HEK293 (cell line): ENCODE measurements around the gene FCHO2.
A peak's percentile ranks its signal among the peaks of the same experiment; 100 is the strongest.

Experiments
- GLI2 ChIP-seq: fragments of 450-650 bp; formaldehyde crosslinking; IDR thresholded peaks from 2 replicates; pipeline ENCODE4; 2017; ENCODE audit warnings: missing biosample characterization, missing genetic modification characterization, low read depth, borderline replicate concordance
- PRDM1 ChIP-seq: fragments of 450-650 bp; formaldehyde crosslinking; IDR thresholded peaks from 2 replicates; pipeline ENCODE4; 2016; ENCODE audit warnings: missing biosample characterization, missing genetic modification characterization
- ZBTB17 ChIP-seq: fragments of 450-650 bp; formaldehyde crosslinking; IDR thresholded peaks from 2 replicates; pipeline ENCODE4 v1.5.1; 2016; ENCODE audit warnings: missing biosample characterization, missing genetic modification characterization
- ZNF112 ChIP-seq: fragments of 450-650 bp; formaldehyde crosslinking; IDR thresholded peaks from 2 replicates; pipeline ENCODE4 v1.5.0; 2017; ENCODE audit warnings: missing biosample characterization, missing genetic modification characterization
- ZNF133 ChIP-seq: fragments of 450-650 bp; formaldehyde crosslinking; IDR thresholded peaks from 2 replicates; pipeline ENCODE4 v1.5.1; 2016; ENCODE audit warnings: missing biosample characterization, missing genetic modification characterization
- ZNF157 ChIP-seq: fragments of 450-650 bp; formaldehyde crosslinking; IDR thresholded peaks from 2 replicates; pipeline ENCODE4 v1.5.1; 2016; ENCODE audit warnings: missing biosample characterization, missing genetic modification characterization
- ZNF16 ChIP-seq: fragments of 450-650 bp; formaldehyde crosslinking; IDR thresholded peaks from 2 replicates; pipeline ENCODE4 v1.5.1; 2016; ENCODE audit warnings: low read depth, missing biosample characterization, missing genetic modification characterization
- ZNF174 ChIP-seq: fragments of 450-650 bp; formaldehyde crosslinking; IDR thresholded peaks from 2 replicates; pipeline ENCODE4 v1.5.0; 2017; ENCODE audit warnings: missing biosample characterization, mild to moderate bottlenecking, missing genetic modification characterization
- ZNF221 ChIP-seq: fragments of 450-650 bp; formaldehyde crosslinking; IDR thresholded peaks from 2 replicates; pipeline ENCODE4 v1.5.1; 2017; ENCODE audit warnings: missing biosample characterization, missing genetic modification characterization, borderline replicate concordance
- ZNF24 ChIP-seq: fragments of 450-650 bp; formaldehyde crosslinking; IDR thresholded peaks from 2 replicates; pipeline ENCODE4 v1.5.1; 2016; ENCODE audit warnings: missing biosample characterization, missing genetic modification characterization
- ZNF302 ChIP-seq: fragments of 450-650 bp; formaldehyde crosslinking; IDR thresholded peaks from 2 replicates; pipeline ENCODE4 v1.5.1; 2016; ENCODE audit warnings: missing biosample characterization, missing genetic modification characterization, low read depth
- ZNF335 ChIP-seq: fragments of 450-650 bp; formaldehyde crosslinking; conservative IDR thresholded peaks from 2 replicates; pipeline ENCODE4 v1.5.1; 2016; ENCODE audit warnings: missing biosample characterization, missing genetic modification characterization
- ZNF391 ChIP-seq: fragments of 450-650 bp; formaldehyde crosslinking; IDR thresholded peaks from 2 replicates; pipeline ENCODE4 v1.5.1; 2016; ENCODE audit warnings: low read depth, missing biosample characterization, missing genetic modification characterization, borderline replicate concordance
- ZNF394 ChIP-seq: fragments of 450-650 bp; formaldehyde crosslinking; IDR thresholded peaks from 2 replicates; pipeline ENCODE4 v1.5.1; 2016; ENCODE audit warnings: missing biosample characterization, missing genetic modification characterization, mild to moderate bottlenecking, moderate library complexity, borderline replicate concordance
- ZNF426 ChIP-seq: fragments of 450-650 bp; formaldehyde crosslinking; IDR thresholded peaks from 2 replicates; pipeline ENCODE4 v1.5.1; 2017; ENCODE audit warnings: missing biosample characterization, missing genetic modification characterization, mild to moderate bottlenecking, inconsistent platforms, moderate library complexity
- ZNF529 ChIP-seq: fragments of 450-650 bp; formaldehyde crosslinking; IDR thresholded peaks from 2 replicates; pipeline ENCODE4 v1.5.1; 2017; ENCODE audit warnings: missing genetic modification characterization, missing biosample characterization; ENCODE audit not compliant: insufficient replicate concordance
- ZNF530 ChIP-seq: fragments of 450-650 bp; formaldehyde crosslinking; IDR thresholded peaks from 2 replicates; pipeline ENCODE4 v1.5.1; 2016; ENCODE audit warnings: low read depth, missing biosample characterization, missing genetic modification characterization
- ZNF548 ChIP-seq: fragments of 450-650 bp; formaldehyde crosslinking; IDR thresholded peaks from 2 replicates; pipeline ENCODE4 v1.5.1; 2016; ENCODE audit warnings: missing biosample characterization, missing genetic modification characterization
- ZNF560 ChIP-seq: fragments of 450-650 bp; formaldehyde crosslinking; IDR thresholded peaks from 2 replicates; pipeline ENCODE4 v1.5.1; 2017; ENCODE audit warnings: missing biosample characterization, missing genetic modification characterization, borderline replicate concordance
- ZNF571 ChIP-seq: fragments of 450-650 bp; formaldehyde crosslinking; IDR thresholded peaks from 2 replicates; pipeline ENCODE4 v1.5.0; 2017; ENCODE audit warnings: missing biosample characterization, missing genetic modification characterization
- ZNF596 ChIP-seq: fragments of 450-650 bp; IDR thresholded peaks from 2 replicates; pipeline ENCODE4 v1.5.0; 2018; ENCODE audit warnings: missing biosample characterization, mild to moderate bottlenecking, missing genetic modification characterization, moderate library complexity
- ZNF624 ChIP-seq: fragments of 450-650 bp; formaldehyde crosslinking; IDR thresholded peaks from 2 replicates; pipeline ENCODE4 v1.5.1; 2017; ENCODE audit warnings: missing biosample characterization, missing genetic modification characterization
- ZNF629 ChIP-seq: fragments of 450-650 bp; formaldehyde crosslinking; IDR thresholded peaks from 2 replicates; pipeline ENCODE4 v1.5.1; 2017; ENCODE audit warnings: missing biosample characterization, missing genetic modification characterization
- ZNF707 ChIP-seq: fragments of 450-650 bp; formaldehyde crosslinking; IDR thresholded peaks from 2 replicates; pipeline ENCODE4 v1.5.1; 2016; ENCODE audit warnings: missing biosample characterization, missing genetic modification characterization
- ZNF768 ChIP-seq: fragments of 450-650 bp; formaldehyde crosslinking; IDR thresholded peaks from 2 replicates; pipeline ENCODE4 v1.5.1; 2018; ENCODE audit warnings: missing biosample characterization, mild to moderate bottlenecking, missing genetic modification characterization
- ZNF791 ChIP-seq: fragments of 450-650 bp; formaldehyde crosslinking; IDR thresholded peaks from 2 replicates; pipeline ENCODE4 v1.5.1; 2016; ENCODE audit warnings: missing biosample characterization, missing genetic modification characterization
- TF ChIP-seq, protein P1 (sequence below): fragments of 450-650 bp; formaldehyde crosslinking; IDR thresholded peaks from 2 replicates; pipeline ENCODE4 v1.5.1; 2016; ENCODE audit warnings: missing biosample characterization, missing genetic modification characterization
- TF ChIP-seq, protein P2 (sequence below): fragments of 450-650 bp; formaldehyde crosslinking; IDR thresholded peaks from 2 replicates; pipeline ENCODE4 v1.5.1; 2017; ENCODE audit warnings: missing biosample characterization, missing genetic modification characterization
- TF ChIP-seq, protein P3 (sequence below): fragments of 450-650 bp; formaldehyde crosslinking; IDR thresholded peaks from 2 replicates; pipeline ENCODE4 v1.5.1; 2016; ENCODE audit warnings: missing biosample characterization, missing genetic modification characterization, low read depth
- TF ChIP-seq, protein P4 (sequence below): fragments of 450-650 bp; formaldehyde crosslinking; IDR thresholded peaks from 2 replicates; pipeline ENCODE4 v1.5.1; 2016; ENCODE audit warnings: missing biosample characterization, missing genetic modification characterization
- TF ChIP-seq, protein P5 (sequence below): fragments of 450-650 bp; formaldehyde crosslinking; IDR thresholded peaks from 2 replicates; pipeline ENCODE4 v1.5.1; 2016; ENCODE audit warnings: missing biosample characterization, missing genetic modification characterization, low read depth
- TF ChIP-seq, protein P6 (sequence below): fragments of 450-650 bp; formaldehyde crosslinking; IDR thresholded peaks from 2 replicates; pipeline ENCODE4 v1.5.1; 2016; ENCODE audit warnings: missing biosample characterization, missing genetic modification characterization

FCHO2 gene

DNA sequence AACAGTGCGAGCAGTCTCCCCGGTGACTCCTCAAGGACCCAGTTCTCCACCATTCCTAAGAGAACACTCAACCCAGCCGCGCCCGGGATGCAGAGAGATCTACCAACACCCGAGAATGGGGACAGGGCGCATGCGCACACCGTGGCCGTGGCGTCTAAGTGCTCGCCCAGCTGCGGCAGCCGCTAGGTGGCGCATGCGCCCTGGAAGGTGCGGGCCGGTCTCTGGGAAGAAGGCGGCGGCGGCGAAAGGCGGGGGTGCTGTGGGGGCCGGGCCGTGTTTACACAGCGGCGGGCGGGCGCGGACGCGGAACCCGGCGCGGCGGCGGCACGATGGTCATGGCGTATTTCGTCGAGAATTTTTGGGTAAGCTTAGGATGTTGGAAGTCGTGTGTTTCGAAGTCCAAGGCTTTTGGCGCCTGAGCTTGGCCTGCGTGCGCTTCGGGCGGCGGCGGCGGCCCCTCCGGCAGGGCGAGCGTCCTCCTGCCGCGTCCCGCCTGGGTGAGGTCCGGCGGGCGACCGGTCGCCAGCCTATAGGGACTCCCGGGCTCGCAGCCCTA, at the start of gene FCHO2 (continued):
- TF ChIP-seq ZNF394 (tag by site-specific recombination) (no peak), ZNF707 (no peak), ZNF426 (tag by site-specific recombination) (no peak), ZNF571 (no peak), ZNF791 (tag by site-specific recombination) (no peak), ZNF133 (tag by site-specific recombination) (no peak), ZNF624 (tag by site-specific recombination) (no peak), ZNF157 (tag by site-specific recombination) (no peak), ZNF629 (tag by site-specific recombination) (peak; percentile 60), ZNF24 (tag by site-specific recombination) (no peak), ZNF16 (tag by site-specific recombination) (no peak), PRDM1 (tag by site-specific recombination) (no peak), GLI2 (tag by site-specific recombination) (no peak), ZNF560 (tag by site-specific recombination) (no peak), ZNF529 (no peak), ZNF335 (peak; percentile 78; the same call in 1 of the 2 replicates), ZNF174 (no peak), ZNF302 (tag by site-specific recombination) (no peak), ZNF548 (no peak), ZNF391 (tag by site-specific recombination) (no peak), ZNF768 (no peak), ZNF596 (0 out of 2 replicates have a peak, but pooled peaks have one; percentile 15), ZNF112 (tag by site-specific recombination) (no peak), ZBTB17 (tag by site-specific recombination) (peak; percentile 92), ZNF221 (no peak), ZNF530 (no peak)
- TF ChIP-seq, protein P1, sequence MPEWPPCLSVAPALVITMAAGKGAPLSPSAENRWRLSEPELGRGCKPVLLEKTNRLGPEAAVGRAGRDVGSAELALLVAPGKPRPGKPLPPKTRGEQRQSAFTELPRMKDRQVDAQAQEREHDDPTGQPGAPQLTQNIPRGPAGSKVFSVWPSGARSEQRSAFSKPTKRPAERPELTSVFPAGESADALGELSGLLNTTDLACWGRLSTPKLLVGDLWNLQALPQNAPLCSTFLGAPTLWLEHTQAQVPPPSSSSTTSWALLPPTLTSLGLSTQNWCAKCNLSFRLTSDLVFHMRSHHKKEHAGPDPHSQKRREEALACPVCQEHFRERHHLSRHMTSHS (tag by site-specific recombination), result no peak
- TF ChIP-seq, protein P2, sequence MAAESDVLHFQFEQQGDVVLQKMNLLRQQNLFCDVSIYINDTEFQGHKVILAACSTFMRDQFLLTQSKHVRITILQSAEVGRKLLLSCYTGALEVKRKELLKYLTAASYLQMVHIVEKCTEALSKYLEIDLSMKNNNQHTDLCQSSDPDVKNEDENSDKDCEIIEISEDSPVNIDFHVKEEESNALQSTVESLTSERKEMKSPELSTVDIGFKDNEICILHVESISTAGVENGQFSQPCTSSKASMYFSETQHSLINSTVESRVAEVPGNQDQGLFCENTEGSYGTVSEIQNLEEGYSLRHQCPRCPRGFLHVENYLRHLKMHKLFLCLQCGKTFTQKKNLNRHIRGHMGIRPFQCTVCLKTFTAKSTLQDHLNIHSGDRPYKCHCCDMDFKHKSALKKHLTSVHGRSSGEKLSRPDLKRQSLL (tag by site-specific recombination), result peak; percentile 18; the same call in 1 of the 2 replicates
- TF ChIP-seq, protein P3, sequence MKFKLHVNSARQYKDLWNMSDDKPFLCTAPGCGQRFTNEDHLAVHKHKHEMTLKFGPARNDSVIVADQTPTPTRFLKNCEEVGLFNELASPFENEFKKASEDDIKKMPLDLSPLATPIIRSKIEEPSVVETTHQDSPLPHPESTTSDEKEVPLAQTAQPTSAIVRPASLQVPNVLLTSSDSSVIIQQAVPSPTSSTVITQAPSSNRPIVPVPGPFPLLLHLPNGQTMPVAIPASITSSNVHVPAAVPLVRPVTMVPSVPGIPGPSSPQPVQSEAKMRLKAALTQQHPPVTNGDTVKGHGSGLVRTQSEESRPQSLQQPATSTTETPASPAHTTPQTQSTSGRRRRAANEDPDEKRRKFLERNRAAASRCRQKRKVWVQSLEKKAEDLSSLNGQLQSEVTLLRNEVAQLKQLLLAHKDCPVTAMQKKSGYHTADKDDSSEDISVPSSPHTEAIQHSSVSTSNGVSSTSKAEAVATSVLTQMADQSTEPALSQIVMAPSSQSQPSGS (tag by site-specific recombination), result no peak
- TF ChIP-seq, protein P4, sequence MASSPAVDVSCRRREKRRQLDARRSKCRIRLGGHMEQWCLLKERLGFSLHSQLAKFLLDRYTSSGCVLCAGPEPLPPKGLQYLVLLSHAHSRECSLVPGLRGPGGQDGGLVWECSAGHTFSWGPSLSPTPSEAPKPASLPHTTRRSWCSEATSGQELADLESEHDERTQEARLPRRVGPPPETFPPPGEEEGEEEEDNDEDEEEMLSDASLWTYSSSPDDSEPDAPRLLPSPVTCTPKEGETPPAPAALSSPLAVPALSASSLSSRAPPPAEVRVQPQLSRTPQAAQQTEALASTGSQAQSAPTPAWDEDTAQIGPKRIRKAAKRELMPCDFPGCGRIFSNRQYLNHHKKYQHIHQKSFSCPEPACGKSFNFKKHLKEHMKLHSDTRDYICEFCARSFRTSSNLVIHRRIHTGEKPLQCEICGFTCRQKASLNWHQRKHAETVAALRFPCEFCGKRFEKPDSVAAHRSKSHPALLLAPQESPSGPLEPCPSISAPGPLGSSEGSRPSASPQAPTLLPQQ, result peak; percentile 76
- TF ChIP-seq, protein P5, sequence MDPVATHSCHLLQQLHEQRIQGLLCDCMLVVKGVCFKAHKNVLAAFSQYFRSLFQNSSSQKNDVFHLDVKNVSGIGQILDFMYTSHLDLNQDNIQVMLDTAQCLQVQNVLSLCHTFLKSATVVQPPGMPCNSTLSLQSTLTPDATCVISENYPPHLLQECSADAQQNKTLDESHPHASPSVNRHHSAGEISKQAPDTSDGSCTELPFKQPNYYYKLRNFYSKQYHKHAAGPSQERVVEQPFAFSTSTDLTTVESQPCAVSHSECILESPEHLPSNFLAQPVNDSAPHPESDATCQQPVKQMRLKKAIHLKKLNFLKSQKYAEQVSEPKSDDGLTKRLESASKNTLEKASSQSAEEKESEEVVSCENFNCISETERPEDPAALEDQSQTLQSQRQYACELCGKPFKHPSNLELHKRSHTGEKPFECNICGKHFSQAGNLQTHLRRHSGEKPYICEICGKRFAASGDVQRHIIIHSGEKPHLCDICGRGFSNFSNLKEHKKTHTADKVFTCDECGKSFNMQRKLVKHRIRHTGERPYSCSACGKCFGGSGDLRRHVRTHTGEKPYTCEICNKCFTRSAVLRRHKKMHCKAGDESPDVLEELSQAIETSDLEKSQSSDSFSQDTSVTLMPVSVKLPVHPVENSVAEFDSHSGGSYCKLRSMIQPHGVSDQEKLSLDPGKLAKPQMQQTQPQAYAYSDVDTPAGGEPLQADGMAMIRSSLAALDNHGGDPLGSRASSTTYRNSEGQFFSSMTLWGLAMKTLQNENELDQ (tag by site-specific recombination), result no peak
- TF ChIP-seq, protein P6, sequence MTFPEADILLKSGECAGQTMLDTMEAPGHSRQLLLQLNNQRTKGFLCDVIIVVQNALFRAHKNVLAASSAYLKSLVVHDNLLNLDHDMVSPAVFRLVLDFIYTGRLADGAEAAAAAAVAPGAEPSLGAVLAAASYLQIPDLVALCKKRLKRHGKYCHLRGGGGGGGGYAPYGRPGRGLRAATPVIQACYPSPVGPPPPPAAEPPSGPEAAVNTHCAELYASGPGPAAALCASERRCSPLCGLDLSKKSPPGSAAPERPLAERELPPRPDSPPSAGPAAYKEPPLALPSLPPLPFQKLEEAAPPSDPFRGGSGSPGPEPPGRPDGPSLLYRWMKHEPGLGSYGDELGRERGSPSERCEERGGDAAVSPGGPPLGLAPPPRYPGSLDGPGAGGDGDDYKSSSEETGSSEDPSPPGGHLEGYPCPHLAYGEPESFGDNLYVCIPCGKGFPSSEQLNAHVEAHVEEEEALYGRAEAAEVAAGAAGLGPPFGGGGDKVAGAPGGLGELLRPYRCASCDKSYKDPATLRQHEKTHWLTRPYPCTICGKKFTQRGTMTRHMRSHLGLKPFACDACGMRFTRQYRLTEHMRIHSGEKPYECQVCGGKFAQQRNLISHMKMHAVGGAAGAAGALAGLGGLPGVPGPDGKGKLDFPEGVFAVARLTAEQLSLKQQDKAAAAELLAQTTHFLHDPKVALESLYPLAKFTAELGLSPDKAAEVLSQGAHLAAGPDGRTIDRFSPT, result peak; percentile 65; the same call in 1 of the 2 replicates
